Activated B cell treated with CpG ODN at 0.5 μM for 24 hours (primary cell): ENCODE data around the gene PRKCB. TPM values are rescaled to one million over a fixed set of nuclear protein-coding genes. Genes with fewer than 3 reads are reported as not detected.

Experiments
- ATAC-seq: fragments of 200-7000 bp; cut with Tn5 transposase; one replicate; pipeline ENCODE4 v1.10.0; 2021; ENCODE audit warnings: low read depth, mild to moderate bottlenecking, moderate library complexity
- CTCF ChIA-PET: fragments of 350-600 bp; sonication (Branson Sonifier 250); formaldehyde crosslinking; loops from one replicate; lab custom pipeline; 2021; ENCODE audit warnings: antibody characterized with exemption; lab: Charles Lee
- POLR2A ChIA-PET: fragments of 350-600 bp; sonication (Branson Sonifier 250); formaldehyde crosslinking; loops from one replicate; lab custom pipeline; 2021; ENCODE audit warnings: antibody characterized with exemption; lab: Charles Lee
- DNase-seq: peaks from one replicate; pipeline ENCODE4 v3.0.0; 2022
- H3K27ac Mint-ChIP-seq: one replicate; pipeline ENCODE4 v1.8.0; 2020; ENCODE audit warnings: mixed read lengths
- H3K27me3 Mint-ChIP-seq: one replicate; pipeline ENCODE4 v1.8.0; 2021; ENCODE audit warnings: mixed read lengths
- H3K36me3 Mint-ChIP-seq: one replicate; pipeline ENCODE4 v1.8.0; 2021; ENCODE audit warnings: low read depth, mixed read lengths
- H3K4me1 Mint-ChIP-seq: one replicate; pipeline ENCODE4 v1.8.0; 2021; ENCODE audit warnings: mixed read lengths
- H3K4me3 Mint-ChIP-seq: one replicate; pipeline ENCODE4 v1.8.0; 2020; ENCODE audit warnings: mild to moderate bottlenecking, mixed read lengths
- H3K9me3 Mint-ChIP-seq: one replicate; pipeline ENCODE4 v1.8.0; 2020; ENCODE audit warnings: mixed read lengths
- CTCF ChIP-seq: fragments of 200-600 bp; IDR thresholded peaks from one replicate; pipeline ENCODE4 v1.8.0; 2022; ENCODE audit warnings: antibody characterized with exemption, mild to moderate bottlenecking
- intact Hi-C: fragments of 100-400 bp; cut with micrococcal nuclease; formaldehyde crosslinking; loops from one replicate; pipeline ENCODE4 v1.15.1; 2024
- total RNA-seq: library from RNA; stranded (reverse); gene quantifications from 2 replicates; pipeline ENCODE4 v1.2.3, GENCODE V29; 2022

PRKCB gene
- total RNA-seq, 1 donor from 2014 or later: 146 TPM

- H3K36me3 Mint-ChIP-seq: peaks cover 85% of the 10 kb centered on the region
- intact Hi-C loops: no loop called here
- no peak overlapping the region for H3K4me3 Mint-ChIP-seq
- H3K27ac Mint-ChIP-seq: peak overlapping the region; percentile 21
- DNase-seq (no peak), ATAC-seq (no peak)
- H3K9me3 Mint-ChIP-seq: no peaks in the 10 kb centered on the region
- ChIA-PET CTCF (interaction anchor here (0.6 to 1.2 kb wide), 2 partner anchors 9 to 198 kb away, joined by 3 read pairs; no protein-coding TSS in a partner anchor), POLR2A (no interaction called here)
- TF ChIP-seq CTCF: no peak
- peaks cover 15% of the 10 kb centered on the region for H3K4me1 Mint-ChIP-seq
- no peaks in the 10 kb centered on the region for H3K27me3 Mint-ChIP-seq
Measured at GRCh38 chr16:24054741-24055491, 219.1 kb downstream of the PRKCB start.

GRCh38 chr16:24062270-24062817 is 226.6 kb downstream of the PRKCB start:
- TF ChIP-seq CTCF: no peak
- intact Hi-C loops: no loop called here
- Mint-ChIP-seq H3K27ac (peak overlapping the region; percentile 59), H3K27me3 (no peaks in the 10 kb centered on the region), H3K36me3 (peaks cover 73% of the 10 kb centered on the region), H3K9me3 (peaks cover 2% of the 10 kb centered on the region), H3K4me1 (peaks cover 6% of the 10 kb centered on the region), H3K4me3 (no peak overlapping the region)
- ATAC-seq (no peak), DNase-seq (no peak)
- POLR2A ChIA-PET: interaction anchor here (0.6 kb wide), 1 partner anchor 17 kb away, joined by 3 read pairs; no protein-coding TSS in a partner anchor
- CTCF ChIA-PET: no interaction called here

- ChIA-PET POLR2A (no interaction called here), CTCF (interaction anchor here (0.6 to 1.1 kb wide), 2 partner anchors 26 to 62 kb away, joined by 3 read pairs; no protein-coding TSS in a partner anchor)
- H3K36me3 Mint-ChIP-seq: peaks cover 31% of the 10 kb centered on the region
Measured at GRCh38 chr16:24069036-24069590, 233.3 kb downstream of the PRKCB start.

GRCh38 chr16:24070851-24071250 is 235.1 kb downstream of the PRKCB start:
- DNase-seq (no peak), ATAC-seq (peak; percentile 80)
- ChIA-PET CTCF (interaction anchor here (0.6 to 4.0 kb wide), 29 partner anchors 12 to 434 kb away, joined by 3 to 64 read pairs (median 4); no protein-coding TSS in a partner anchor), POLR2A (interaction anchor here (0.5 to 3.1 kb wide), 5 partner anchors 23 to 434 kb away, joined by 3 to 13 read pairs (median 6); no protein-coding TSS in a partner anchor)
- TF ChIP-seq CTCF: peak; percentile 19
- Mint-ChIP-seq H3K36me3 (peaks cover 25% of the 10 kb centered on the region), H3K27me3 (no peaks in the 10 kb centered on the region), H3K9me3 (no peaks in the 10 kb centered on the region), H3K4me1 (peaks cover 55% of the 10 kb centered on the region), H3K27ac (peak overlapping the region; percentile 98), H3K4me3 (no peak overlapping the region)
- intact Hi-C loops: loop anchor here (1.0 to 5.0 kb wide), 4 partner anchors 29 to 182 kb away; no protein-coding TSS in a partner anchor

More at GRCh38 chr16:24069036-24069590, 233.3 kb downstream of the PRKCB start:
- intact Hi-C loops: no loop called here
- TF ChIP-seq CTCF: no peak
- Mint-ChIP-seq H3K4me1 (peaks cover 42% of the 10 kb centered on the region), H3K9me3 (no peaks in the 10 kb centered on the region), H3K4me3 (no peak overlapping the region), H3K27ac (peak overlapping the region; percentile 47), H3K27me3 (no peaks in the 10 kb centered on the region)
- no peak for ATAC-seq
- no peak for DNase-seq
